GM18870 (cell line): Measurements from ENCODE around the gene OR51B2.
A peak's percentile ranks its signal among the peaks of the same experiment; 100 is the strongest.
"Not testable (repeated sequence)": the region's sequence is repeated elsewhere in the genome, so short reads cannot be mapped to it uniquely, and the experiment has no call there.

Source experiments
- ATAC-seq: cut with Tn5 transposase; IDR thresholded peaks from one replicate; pipeline ENCODE4 v1.9.1; 2021; ENCODE audit warnings: moderate library complexity; ENCODE audit not compliant: unreplicated experiment

The OR51B2 gene

DNA sequence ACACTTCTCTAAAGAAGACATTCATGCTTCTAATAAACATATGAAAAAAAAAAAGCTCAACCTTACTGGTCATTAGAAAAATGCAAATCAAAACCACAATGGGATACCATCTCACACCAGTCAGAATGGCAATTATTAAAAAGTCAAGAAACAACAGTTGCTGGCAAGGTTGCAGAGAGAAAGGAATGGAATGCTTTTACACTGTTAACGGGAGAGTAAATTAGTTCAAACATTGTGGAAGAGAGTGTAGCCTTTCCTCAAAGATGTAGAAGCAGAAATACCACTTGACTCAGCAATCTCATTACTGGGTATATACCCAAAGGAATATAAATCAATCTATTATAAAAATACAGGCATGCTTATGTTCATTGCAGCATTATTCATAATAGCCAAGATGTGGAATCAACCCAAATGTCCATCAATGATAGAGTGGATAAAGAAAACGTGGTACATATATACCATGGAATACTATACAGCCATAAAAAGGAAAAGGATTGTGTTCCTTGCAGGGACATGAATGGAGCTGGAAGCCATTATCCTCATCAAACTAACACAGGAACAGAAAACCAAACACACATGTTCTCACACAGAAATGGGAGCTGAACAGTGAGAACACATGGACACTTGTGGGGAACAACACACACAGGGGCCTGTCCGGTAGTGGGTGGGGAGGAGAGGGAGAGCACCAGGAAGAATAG is 10.6 kb downstream of the OR51B2 start:
- ATAC-seq: not testable (repeated sequence)

DNA sequence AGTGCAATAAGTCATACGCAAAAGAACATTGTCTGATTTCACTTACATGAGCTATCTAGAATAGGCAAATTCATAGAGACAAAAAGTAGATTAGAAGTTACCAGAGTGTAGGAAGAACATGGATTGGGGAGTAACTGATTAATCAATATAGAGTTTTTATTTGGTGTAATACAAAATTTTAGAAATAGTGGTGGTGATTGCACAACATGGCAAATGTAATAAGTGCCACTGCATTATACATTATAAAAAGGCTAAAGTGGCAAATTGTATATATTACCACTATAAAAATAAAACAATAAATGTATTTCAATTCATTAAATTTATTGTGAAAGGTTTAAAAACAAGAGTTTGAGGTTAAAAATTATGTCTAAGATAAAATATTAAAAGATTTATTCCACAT is 13.7 kb downstream of the OR51B2 start:
- no peak for ATAC-seq

DNA sequence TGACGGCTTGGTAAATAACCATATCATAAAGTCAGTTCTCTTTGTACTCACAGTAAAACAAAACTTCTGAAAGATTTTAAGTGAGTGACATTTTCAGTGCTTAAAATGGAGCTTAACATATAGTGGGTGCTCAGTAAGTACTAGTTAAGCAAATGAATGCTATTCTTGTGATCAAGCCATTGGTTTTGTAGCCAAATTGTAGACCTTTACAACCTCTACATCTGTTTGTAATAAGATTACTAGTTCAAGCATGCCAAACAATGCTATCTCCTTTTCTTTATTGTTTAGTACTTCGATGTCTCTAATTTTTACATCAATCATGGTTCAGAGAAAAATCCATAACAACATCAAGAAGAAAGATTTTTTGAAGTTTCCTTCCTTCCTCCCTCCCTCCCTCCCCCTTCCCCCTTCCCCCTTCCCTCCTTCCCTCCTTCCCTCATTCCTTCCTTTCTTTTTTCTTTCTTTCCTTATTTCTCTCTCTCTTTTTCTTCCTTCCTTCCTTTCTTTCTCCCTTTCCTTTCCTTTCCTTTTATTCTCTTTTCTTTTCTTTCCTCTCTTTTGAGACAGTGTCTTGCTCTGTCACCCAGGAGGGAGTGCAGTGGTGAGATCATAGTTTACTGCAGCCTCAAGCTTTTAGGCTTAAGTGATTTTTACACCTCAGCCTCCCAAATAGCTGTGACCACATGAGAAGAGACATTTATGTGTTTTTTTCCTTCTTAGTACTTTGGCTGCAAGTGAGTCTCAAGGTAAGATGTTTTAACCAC is 16.7 kb downstream of the OR51B2 start:
- ATAC-seq: no peak

DNA sequence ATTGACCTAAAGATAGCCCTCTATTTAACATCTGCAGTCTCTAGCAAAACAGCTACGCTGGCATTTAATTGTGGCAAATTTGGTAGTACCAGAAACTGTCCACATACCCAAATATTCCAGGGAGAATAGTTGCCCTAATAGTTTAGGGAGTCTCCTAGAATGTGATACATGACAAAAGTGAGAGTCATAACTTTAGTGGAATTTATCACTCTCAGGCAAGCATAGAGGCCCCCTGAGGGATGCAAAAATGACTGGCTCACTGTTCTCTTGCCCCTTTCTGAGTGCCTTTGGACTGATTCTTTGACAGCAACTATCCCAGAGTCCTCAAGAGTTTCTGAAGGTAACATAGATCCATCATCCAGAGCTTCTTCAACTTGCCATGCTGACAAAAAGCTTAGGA is 20.1 kb downstream of the OR51B2 start:
- no peak for ATAC-seq

DNA sequence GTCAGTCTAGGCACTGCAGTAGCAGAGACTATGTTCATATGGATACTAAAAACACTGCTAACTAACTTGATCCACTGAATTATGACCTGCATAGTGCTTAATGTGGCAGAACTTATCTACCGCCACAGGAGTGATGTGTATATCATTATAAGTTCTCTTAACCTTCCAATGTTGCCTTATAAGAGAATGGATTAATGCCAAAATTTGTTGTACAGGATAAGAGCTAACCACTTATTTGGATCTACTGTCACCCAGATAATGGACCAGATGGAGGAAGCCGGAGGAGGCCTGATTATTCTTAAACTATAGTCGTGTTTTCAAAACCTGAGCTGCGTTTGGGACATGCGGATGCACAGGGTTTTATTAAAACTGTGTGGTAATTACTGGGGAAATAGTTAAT is 20.5 kb downstream of the OR51B2 start:
- ATAC-seq: no peak

DNA sequence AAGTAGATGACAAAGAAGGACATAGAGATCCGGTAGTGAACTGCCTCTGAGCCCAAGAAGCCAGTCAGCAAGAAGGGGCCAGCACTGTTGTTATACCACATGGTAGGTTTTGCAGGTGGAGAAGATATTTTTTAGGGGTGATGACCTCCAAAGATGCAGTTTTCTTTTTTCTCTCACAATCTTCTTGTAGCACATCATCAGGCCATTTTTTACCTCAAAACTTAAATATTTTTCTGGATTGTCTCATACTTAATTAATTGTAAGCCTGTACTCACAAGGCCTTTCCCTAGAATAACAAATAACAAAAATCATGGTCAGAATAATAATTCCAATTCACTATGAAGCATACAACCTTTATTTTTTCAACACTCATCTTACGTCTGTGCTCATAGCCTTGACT is 22.3 kb downstream of the OR51B2 start, which contains the start of gene OR51B4:
Gene OR51B4 (minus strand): TSS at position 101 of the 400 bp plus-strand sequence. CDS start 0 bp downstream, at position 101.
- ATAC-seq: no peak

DNA sequence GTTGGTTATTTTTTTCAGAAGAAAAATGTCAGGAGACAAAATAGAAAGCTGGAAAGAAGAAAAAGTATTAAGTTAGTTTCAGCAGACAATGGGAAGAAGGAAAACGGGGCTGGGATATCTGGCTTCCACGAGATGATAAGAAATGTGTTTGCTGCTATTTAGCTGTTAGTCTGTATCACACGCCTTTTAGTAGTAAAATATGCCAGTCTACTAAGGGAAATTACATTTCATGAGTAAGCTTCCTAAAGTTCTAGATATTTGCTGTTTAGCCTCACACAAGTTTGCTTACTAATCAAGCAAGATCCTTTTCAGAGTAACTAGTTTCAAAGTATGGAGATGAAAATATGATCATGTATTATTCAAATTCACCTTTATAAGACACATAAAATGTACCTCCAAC is 23.8 kb downstream of the OR51B2 start:
- no peak for ATAC-seq

DNA sequence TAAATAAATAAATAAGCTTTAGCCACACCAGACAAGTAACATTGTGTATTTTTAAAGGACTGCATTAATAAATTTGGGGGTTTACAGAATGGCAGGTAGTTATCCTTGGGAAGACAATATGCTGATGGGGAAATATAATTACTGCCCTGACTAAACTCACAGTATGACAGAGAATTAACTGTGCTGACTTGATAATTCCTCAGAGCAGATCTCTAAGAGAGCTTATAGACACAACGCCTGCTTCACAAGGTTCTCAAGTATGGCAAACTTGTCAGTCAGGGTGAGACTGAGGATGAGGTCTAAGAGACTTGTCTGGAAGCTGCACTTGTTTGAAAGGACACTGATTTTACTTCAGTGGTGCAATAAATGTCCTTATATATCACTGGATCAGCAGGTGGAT is 25.6 kb downstream of the OR51B2 start:
- ATAC-seq: no peak

DNA sequence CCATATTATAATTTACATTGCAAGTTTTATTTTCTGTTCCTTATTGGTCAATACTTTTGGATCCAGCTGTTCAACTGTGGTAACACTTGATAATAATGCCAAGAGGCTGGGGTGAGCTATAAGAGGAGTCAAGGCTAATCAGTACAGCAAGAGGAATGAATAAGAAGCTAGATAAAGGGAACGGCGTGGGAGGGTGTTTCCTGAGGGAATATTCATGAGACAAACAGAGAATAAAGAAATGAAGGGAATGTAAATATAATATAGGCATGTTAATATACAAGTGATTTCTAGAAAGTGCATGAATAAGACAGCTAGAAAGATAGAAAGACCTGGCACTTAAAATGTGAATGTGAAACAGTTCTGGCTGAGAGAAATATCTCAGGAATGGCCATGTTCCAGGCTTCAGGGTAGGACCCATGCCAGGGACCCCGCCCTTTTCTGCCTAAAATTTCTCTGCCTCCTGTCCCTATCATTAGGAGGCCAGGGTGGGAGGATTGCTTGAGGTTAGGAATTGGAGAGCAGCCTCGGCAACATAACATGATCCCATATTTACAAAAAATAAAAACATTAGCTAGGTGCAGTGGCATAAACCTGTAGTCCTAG is 26.3 kb downstream of the OR51B2 start:
- ATAC-seq: no peak

DNA sequence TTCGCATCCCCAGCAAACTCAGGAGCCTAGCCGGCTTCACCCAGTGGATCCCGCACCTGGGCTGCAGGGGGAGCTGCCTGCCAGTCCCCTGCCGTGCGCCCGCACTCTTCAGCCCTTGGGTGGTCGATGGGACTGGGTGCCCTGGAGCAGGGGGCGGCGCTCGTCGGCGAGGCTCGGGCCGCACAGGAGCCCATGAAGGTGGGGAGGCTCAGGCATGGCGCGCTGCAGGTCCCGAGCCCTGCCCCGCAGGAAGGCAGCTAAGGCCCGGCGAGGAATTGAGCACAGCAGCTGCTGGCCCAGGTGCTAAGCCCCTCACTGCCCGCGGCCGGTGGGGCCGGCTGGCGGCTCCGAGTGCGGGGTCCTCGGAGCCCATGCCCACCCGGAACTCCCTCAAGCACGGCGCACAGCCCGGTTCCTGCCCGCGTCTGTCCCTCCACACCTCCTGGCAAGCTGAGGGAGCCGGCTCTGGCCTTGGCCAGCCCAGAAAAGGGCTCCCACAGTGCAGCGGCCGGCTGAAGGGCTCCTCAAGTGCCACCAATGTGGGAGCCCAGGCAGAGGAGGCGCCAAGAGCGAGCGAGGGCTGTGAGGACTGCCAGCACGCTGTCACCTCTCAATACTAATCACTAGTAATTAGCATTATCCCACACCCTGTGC is 29.6 kb downstream of the OR51B2 start:
- not testable (repeated sequence) for ATAC-seq

DNA sequence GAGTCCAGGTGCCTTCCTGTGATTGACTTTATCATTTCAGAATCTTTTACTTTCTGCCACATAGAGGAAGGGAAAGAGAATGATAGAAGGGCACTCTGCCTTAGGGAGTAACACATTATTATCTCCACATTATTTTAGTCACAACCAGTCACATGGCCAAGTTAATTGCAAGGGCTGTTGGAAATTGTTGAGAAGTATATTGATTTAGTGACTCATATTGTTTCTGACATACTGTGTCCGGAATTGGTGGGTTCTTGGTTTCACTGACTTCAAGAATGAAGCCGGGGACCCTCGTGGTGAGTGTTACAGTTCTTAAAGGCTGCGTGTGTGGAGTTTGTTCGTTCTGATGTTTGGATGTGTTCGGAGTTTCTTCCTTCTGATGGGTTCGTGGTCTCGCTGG is 31.1 kb downstream of the OR51B2 start:
- ATAC-seq: no peak

DNA sequence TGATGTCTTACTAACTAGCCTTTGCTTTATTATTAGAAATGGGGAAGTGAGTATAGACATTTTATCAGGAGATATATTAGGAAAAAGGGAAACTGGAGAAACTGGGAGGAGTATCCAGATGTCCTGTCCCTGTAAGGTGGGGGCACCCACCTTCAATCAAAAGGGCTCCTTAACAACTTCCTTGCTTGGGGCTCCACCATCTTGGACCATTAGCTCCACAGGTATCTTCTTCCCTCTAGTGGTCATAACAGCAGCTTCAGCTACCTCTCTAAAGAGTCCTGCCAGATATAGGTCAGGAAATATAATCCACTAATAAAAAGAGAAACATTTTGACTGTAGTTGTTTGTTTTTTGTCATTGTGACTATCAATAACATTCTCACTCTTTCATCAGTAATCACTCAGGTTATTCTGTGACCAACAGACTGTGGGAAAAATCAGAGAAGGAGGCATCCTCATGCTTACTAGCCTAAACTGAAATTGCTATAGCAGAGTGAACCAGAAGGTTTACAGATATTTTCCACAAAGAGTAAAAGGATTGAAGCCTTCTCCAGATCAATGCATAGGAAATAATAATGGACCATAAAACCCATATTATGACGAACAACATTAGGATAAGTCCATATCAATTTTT is 32.8 kb downstream of the OR51B2 start:
- peak; percentile 91 for ATAC-seq

DNA sequence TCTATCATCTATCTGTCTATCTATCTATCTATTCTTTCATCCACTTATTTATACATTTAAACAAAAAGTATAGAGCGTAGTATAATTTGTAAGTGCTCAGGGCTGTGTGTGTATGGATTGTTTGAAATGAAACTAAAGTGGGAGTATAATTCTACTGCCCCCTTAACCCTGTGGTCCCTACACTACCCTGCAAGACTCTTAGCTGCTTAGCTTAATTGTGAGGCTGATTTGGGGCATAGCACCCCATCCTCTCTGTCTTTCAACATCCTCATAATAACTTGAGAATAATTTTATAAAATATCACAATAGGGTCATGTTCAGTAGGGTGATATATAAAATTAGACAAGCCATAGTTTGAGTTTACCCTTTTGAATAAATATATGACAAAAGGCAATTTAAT is 34.0 kb downstream of the OR51B2 start:
- ATAC-seq: no peak

DNA sequence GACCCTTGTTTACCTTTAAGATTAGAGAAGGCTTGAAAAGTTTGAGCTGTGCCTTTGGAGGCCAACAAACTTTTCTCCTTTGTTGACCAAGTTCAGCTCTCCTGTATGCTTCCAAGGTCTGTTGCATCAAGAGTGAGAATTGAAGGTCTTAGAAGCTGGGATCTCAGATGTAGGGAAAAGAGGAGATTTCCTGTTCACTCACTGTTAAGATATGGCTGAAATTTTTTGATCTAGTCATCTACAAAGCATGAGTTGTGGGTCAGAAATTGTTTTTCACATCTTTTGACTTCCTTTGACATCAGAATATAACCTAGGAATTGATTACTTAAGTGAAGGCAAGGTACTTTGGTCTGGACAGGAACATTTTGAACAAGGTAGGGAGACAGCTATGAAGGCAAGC is 34.4 kb downstream of the OR51B2 start:
- no peak for ATAC-seq

DNA sequence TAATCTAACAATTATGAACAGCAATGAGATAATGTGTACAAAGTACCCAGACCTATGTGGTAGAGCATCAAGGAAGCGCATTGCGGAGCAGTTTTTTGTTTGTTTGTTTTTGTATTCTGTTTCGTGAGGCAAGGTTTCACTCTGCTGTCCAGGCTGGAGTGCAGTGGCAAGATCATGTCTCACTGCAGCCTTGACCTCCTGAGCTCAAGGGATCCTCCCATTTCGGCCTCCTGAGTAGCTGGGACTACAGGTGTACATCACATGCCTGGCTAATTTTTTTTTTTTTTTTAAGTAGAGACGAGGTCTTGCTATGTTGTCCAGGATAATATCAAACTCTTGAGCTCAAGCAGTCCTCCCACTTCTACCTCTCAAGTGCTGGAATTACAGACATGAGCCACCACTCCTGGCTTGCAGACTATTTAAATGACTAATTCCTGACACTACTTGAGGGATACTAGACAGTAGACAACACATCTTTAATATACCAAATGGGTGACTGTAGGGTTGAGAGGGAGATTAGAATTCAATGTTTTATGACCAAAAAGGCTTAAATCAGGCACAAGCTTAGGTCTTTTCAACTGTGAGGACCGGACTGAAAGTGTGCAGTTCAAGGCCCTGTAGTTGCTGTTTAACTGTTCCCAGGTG is 35.1 kb downstream of the OR51B2 start:
- ATAC-seq: no peak

DNA sequence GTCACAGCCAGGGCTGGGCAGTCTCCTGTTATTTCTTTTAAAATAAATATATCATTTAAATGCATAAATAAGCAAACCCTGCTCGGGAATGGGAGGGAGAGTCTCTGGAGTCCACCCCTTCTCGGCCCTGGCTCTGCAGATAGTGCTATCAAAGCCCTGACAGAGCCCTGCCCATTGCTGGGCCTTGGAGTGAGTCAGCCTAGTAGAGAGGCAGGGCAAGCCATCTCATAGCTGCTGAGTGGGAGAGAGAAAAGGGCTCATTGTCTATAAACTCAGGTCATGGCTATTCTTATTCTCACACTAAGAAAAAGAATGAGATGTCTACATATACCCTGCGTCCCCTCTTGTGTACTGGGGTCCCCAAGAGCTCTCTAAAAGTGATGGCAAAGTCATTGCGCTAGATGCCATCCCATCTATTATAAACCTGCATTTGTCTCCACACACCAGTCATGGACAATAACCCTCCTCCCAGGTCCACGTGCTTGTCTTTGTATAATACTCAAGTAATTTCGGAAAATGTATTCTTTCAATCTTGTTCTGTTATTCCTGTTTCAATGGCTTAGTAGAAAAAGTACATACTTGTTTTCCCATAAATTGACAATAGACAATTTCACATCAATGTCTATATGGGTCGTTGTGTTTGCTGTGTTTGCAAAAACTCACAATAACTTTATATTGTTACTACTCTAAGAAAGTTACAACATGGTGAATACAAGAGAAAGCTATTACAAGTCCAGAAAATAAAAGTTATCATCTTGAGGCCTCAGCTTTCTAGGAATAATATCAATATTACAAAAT is 35.8 kb downstream of the OR51B2 start:
- no peak for ATAC-seq

DNA sequence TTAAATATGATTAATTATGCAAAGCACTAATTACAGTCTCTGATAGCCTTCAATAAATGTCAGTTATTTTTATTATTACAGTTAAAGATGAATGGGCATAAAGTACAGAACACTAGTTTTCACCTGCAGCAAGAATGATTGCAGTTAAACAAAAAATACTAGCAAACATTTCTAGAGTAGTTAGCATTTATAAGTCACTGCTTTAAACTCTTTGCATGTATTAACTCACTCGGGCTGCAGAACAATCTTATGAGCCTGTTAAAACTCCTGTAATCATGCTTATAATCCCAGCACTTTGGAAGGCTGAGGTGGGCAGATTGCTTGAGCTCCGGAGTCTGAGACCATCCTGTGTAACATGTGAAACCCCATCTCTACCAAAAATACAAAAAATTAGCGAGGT is 37.2 kb downstream of the OR51B2 start:
- no peak for ATAC-seq

DNA sequence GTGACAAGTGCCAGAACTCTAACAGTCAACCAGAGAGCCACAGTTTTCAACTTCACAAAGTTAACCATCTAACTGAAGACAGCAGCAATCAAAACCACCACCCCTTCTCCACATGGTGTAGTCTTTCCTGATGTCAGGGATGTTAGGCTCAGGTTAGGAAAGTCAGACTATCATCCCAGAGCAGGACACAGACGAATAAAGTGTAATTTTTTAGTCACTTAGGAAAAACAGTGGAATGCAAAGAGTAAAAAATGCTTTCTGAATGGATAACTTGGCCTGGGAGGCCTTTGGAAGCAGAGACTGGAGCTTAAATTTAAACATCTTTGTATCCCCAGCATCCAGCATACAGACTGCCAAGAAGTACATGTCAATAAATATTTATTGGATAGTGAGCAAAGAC is 37.7 kb downstream of the OR51B2 start:
- no peak for ATAC-seq

DNA sequence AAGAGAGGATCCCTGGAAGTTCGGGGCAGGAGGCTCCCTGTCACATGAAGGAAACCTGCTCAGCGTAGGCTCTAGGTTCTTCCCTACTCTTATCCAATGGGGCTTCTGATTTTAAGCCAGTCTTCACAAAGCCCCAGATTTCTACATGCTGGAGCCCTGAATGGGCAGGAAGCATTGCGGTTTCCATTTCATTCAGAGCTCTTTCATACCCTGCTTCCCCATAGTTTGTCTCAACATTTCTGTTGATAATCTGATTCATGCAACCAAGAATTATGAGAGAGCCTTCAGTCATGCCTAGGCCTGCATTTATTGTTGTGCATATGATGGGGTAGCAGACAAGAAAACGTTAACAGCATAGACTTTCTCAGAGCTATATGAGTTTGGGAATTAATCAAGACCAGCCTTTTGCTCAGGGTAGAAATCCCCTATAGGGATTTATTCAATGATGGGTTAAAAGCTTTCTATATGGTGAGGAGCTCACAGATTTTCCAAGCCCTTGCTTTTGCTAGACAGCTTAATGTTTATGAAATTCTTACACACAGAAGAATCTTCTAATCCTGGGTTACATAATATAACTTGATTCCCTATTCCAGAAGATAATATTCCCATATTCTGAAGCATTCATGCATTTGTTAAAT is 38.3 kb downstream of the OR51B2 start:
- ATAC-seq: no peak
